Subcutaneous abdominal adipose tissue (tissue), 5 donors: ENCODE results near the gene ATXN1.

Source experiments
- H3K27ac ChIP-seq: one replicate; pipeline ENCODE4 v1.7.0; 2013; ENCODE audit warnings: low read depth, mild to moderate bottlenecking, inconsistent platforms, low read length, moderate library complexity
- H3K27me3 ChIP-seq, 5 donors: one replicate each; pipeline ENCODE4 v1.7.0; 2013; ENCODE audit warnings: low read length in 5 of 5, inconsistent platforms in 1 of 5; ENCODE audit not compliant: control insufficient read depth in 5 of 5, insufficient read depth in 4 of 5
- H3K36me3 ChIP-seq, 5 donors: one replicate each; pipeline ENCODE4 v1.7.0; 2013; ENCODE audit warnings: low read length in 5 of 5; ENCODE audit not compliant: control insufficient read depth in 5 of 5, insufficient read depth in 5 of 5
- H3K4me1 ChIP-seq, 5 donors: one replicate each; pipeline ENCODE4 v1.7.0; 2013; ENCODE audit warnings: low read length in 5 of 5, mild to moderate bottlenecking in 3 of 5, moderate library complexity in 1 of 5; ENCODE audit not compliant: control insufficient read depth in 5 of 5, insufficient read depth in 5 of 5
- H3K4me3 ChIP-seq, 5 donors: one replicate each; pipeline ENCODE4 v1.7.0; 2013; ENCODE audit warnings: low read length in 5 of 5, low read depth in 1 of 5
- H3K9ac ChIP-seq, 5 donors: one replicate each; pipeline ENCODE4 v1.7.0; 2013; ENCODE audit warnings: low read length in 5 of 5, mild to moderate bottlenecking in 4 of 5, moderate library complexity in 3 of 5
- H3K9me3 ChIP-seq, 5 donors: one replicate each; pipeline ENCODE4 v1.7.0; 2013; ENCODE audit warnings: low read length in 5 of 5; ENCODE audit not compliant: control insufficient read depth in 5 of 5
- donor health status: healthy.
- donor health status: healthy.
- donor health status: healthy.
- donor health status: healthy.
- donor health status: healthy.

ATXN1 gene

DNA sequence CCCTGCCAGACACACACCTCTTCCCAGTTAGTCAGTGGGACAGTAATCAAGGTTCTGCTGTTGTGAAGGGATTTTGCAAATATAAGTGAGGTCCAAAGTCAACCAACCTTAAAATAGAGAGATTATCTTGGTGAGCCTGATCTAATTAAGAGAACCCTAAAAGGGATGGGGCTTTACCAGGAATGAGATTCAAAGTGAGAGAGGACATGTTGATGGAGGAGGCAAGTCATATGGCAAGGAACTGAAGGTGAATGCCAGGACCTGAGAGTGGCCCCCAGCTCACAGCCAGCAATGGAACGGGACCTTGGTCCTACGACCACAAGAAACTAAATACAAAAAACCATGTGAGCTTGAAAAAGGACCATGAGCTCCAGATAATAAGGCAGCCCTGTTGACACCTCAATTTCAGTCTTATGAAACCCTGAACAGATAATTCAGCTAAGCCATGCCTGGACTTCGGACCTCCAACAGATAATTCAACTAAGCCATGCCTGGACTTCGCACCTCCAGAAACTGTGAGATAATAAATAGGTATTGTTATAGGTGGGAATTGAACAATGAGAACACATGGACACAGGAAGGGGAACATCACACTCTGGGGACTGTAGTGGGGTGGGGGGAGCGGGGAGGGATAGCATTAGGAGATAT lies 269.5 kb downstream of the ATXN1 start:
- no peaks in the 10 kb centered on the region for H3K4me1 ChIP-seq
- no peaks in the 10 kb centered on the region for H3K9me3 ChIP-seq
- no peaks in the 10 kb centered on the region for H3K27me3 ChIP-seq
- no peak overlapping the region for H3K9ac ChIP-seq
- H3K36me3 ChIP-seq = no peaks in the 10 kb centered on the region
- H3K4me3 ChIP-seq = no peak overlapping the region
- no peak overlapping the region for H3K27ac ChIP-seq

DNA sequence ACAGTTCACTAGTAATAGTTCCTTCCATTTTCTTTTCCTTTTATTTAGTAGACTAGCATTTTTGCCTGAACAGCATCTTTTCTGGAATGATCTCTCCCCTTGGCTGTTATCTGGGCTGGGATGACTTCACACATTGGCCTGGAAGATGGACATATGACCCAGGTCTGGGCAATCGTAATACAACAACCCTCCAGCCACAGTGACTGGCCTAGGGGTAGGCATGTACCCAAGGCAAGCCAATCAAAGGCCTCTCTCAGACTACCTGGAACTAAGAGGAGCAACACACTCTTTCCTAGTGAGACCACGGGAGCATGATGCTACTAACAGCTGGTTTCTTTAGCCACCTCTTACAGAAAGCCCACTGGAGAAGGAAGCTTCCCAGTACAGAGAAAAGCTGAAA lies 270.6 kb downstream of the ATXN1 start:
- H3K9ac ChIP-seq = no peak overlapping the region
- no peaks in the 10 kb centered on the region for H3K27me3 ChIP-seq
- no peak overlapping the region for H3K4me3 ChIP-seq
- no peaks in the 10 kb centered on the region for H3K4me1 ChIP-seq
- H3K9me3 ChIP-seq = no peaks in the 10 kb centered on the region
- H3K27ac ChIP-seq = no peak overlapping the region
- peaks cover 0 to 2% (median 0%) of the 10 kb centered on the region in 5 donors for H3K36me3 ChIP-seq

DNA sequence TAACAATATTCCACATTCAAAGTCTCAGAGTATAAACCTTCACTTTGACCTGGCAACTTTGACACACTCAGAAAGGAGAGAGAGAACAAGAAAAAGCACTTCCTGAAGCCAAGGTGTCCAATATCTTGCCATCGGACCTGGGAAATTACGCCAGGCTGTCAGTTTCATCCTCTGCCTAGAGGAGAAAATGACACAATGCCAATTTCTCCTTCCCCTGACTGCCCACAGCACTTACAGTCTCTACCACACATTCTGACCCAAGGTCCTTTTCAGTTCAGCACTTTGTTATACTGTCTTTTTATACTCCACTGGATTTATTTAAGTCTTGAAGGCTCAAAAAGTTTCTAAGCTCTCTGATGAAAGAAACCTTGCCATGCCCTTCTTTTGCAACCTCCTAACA lies 272.4 kb downstream of the ATXN1 start:
- no peak overlapping the region for H3K9ac ChIP-seq

DNA sequence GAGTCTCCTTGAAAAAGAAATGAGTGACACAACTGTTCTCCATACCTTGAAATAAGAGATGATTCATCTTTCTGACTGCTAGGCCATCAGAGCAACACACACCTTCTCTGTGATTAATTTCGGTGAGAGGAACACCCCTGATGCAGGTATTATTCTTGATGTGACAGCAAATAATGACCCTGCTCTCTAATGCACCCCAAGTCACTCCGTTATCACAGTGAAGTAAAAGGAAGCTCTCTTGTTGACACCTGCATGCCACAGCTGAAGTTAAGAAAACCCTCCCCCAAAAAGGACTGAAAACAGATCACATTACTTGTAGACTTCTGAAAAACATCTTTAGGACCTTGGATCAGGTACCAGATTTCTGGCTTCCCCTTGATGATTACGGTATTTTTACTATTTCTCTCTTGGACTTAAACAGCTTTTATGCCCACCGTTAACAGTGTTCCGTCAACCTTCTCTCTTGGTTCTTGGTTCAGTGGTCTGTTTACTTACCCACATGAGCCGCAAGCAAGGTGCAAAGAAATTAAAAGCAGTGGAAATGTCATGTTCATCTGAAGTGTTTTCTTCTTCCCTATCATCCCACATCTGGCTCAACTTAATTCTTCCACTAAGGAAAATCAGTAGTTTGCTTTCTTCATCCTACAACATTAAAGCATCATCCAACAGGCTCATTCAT lies 273.1 kb downstream of the ATXN1 start:
- Histone ChIP-seq H3K27ac (no peak overlapping the region), H3K36me3 (peaks cover 1 to 12% (median 9%) of the 10 kb centered on the region in 5 donors), H3K4me3 (no peak overlapping the region), H3K9ac (no peak overlapping the region), H3K27me3 (no peaks in the 10 kb centered on the region), H3K4me1 (no peaks in the 10 kb centered on the region), H3K9me3 (peaks cover 0 to 4% (median 2%) of the 10 kb centered on the region in 5 donors)

More for the DNA sequence above, 272.4 kb downstream of the ATXN1 start:
- H3K4me3 ChIP-seq = no peak overlapping the region
- H3K27ac ChIP-seq = no peak overlapping the region
- peaks cover 0 to 10% (median 8%) of the 10 kb centered on the region in 5 donors for H3K36me3 ChIP-seq
- H3K4me1 ChIP-seq = no peaks in the 10 kb centered on the region
- no peaks in the 10 kb centered on the region for H3K27me3 ChIP-seq
- no peaks in the 10 kb centered on the region for H3K9me3 ChIP-seq

DNA sequence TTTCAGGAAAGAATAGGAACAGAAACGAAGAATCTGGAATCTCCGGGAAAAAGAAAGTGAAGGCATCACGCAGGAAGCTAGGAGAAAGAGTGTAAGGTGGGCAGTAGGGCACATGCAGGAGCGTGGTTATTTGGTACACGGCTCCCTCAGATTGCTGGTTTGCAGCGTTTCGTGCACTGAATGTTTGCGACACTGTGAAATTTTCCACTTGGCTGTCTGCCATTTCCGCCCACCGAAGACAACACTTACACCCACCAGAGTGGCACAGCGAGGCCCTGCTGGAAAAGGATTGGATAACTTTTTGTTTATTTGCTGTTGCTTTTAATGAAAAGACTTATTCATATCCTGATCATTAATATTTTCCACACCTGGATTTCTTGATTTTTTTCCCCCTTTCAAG lies 274.6 kb downstream of the ATXN1 start:
- Histone ChIP-seq H3K9me3 (peaks cover 2 to 13% (median 9%) of the 10 kb centered on the region in 5 donors), H3K4me3 (no peak overlapping the region)

DNA sequence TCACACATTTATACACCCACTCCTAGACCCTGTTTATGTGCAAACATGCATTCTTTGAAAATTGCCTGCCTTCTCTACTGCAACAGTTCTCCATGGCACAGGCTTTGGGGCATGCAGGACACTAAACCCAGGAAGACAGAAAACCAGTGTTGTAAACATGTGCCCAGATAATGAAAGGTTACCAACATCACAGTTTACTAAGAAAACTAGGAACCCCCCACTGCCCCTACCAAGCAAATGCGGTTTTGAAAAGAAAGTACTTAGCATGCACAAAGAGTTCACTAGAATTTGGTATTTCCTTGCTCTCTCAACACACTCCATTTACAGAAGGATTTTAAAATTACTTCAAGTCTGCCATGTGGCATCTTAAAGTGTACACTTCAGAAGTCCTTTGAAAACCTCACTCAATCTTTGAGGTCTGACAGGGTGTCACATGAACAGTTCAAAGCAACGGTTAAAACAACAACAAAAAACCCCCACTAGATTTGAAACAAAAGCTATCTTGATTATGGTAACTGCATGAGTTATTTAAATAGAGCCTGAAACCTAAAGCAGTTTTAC lies 277.9 kb downstream of the ATXN1 start:
- H3K27ac ChIP-seq = no peak overlapping the region
- H3K9ac ChIP-seq = no peak overlapping the region
- no peaks in the 10 kb centered on the region for H3K27me3 ChIP-seq
- no peak overlapping the region for H3K4me3 ChIP-seq
- peaks cover 4 to 20% (median 10%) of the 10 kb centered on the region in 5 donors for H3K36me3 ChIP-seq
- peaks cover 2 to 13% (median 9%) of the 10 kb centered on the region in 5 donors for H3K9me3 ChIP-seq
- H3K4me1 ChIP-seq = no peaks in the 10 kb centered on the region

More for the DNA sequence above, 274.6 kb downstream of the ATXN1 start:
- Histone ChIP-seq H3K27me3 (no peaks in the 10 kb centered on the region), H3K27ac (no peak overlapping the region), H3K4me1 (no peaks in the 10 kb centered on the region), H3K9ac (no peak overlapping the region), H3K36me3 (peaks cover 4 to 20% (median 10%) of the 10 kb centered on the region in 5 donors)

DNA sequence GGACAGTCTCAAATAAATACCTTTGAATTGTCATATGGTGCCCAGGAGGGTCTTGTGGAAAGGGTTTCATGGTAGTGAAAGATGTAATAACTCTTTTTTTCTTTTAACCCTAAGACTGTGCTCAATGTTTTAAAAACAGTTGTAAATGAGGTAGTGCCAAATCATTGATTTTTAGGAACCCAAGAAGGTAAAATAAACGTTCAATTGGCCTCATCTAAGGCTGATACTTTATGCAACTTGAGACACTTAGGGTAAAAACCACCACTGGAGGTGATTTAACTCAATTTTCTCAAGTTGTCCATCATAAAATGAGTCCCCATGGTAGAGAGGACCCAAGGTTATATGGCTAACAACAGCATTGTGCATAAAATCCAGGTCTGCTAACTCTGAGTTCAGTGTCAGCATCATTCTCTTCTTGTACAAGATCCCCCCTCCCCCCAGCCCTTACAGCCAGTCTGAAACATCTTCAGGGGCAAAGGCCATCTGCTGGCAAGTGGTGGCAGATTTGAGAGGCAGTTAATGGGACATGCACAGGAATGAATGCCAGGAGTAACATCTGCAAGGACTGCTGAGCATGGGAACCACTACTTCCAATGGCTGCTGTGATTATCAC lies 278.5 kb downstream of the ATXN1 start:
- Histone ChIP-seq H3K27ac (no peak overlapping the region), H3K9ac (no peak overlapping the region), H3K9me3 (peaks cover 2 to 13% (median 9%) of the 10 kb centered on the region in 5 donors), H3K4me3 (no peak overlapping the region), H3K4me1 (peaks cover 0 to 2% (median 0%) of the 10 kb centered on the region in 5 donors), H3K27me3 (no peaks in the 10 kb centered on the region), H3K36me3 (peaks cover 4 to 20% (median 10%) of the 10 kb centered on the region in 5 donors)

DNA sequence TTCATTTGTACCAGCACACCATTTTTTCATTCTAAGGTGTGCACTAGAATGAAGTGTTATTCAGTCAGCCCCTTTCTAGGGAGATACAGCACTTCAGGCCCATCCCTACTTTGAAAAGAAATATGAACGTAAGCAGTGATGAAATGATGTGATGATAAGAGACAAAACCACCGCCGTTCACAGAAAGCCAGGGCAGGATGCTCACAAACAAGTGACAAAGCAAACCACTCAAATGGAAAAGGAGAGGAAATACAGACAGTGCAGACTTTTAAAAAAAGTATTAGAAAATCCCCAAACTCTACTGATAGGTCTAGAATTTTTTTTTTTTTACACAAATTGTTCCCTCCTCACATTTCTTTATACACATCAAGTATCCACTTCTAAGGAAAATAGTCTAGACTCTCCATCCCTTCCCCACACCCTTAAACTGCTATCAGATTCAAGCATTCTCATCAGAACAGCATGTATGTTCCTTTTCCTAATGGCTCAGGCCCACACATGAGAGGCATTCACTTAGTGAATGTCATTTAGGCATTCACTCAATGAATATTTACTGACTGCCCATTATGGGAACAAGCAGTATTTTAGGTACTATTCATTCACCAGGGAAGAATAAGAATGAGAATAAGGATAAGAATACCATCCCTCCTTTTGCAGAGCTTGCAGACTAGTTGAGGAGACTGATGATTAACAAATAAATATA lies 279.4 kb downstream of the ATXN1 start:
- Histone ChIP-seq H3K9me3 (peaks cover 2 to 13% (median 9%) of the 10 kb centered on the region in 5 donors), H3K27ac (no peak overlapping the region), H3K36me3 (peaks cover 4 to 20% (median 10%) of the 10 kb centered on the region in 5 donors), H3K4me3 (no peak overlapping the region), H3K4me1 (peaks cover 0 to 5% (median 0%) of the 10 kb centered on the region in 5 donors), H3K27me3 (no peaks in the 10 kb centered on the region), H3K9ac (no peak overlapping the region)

DNA sequence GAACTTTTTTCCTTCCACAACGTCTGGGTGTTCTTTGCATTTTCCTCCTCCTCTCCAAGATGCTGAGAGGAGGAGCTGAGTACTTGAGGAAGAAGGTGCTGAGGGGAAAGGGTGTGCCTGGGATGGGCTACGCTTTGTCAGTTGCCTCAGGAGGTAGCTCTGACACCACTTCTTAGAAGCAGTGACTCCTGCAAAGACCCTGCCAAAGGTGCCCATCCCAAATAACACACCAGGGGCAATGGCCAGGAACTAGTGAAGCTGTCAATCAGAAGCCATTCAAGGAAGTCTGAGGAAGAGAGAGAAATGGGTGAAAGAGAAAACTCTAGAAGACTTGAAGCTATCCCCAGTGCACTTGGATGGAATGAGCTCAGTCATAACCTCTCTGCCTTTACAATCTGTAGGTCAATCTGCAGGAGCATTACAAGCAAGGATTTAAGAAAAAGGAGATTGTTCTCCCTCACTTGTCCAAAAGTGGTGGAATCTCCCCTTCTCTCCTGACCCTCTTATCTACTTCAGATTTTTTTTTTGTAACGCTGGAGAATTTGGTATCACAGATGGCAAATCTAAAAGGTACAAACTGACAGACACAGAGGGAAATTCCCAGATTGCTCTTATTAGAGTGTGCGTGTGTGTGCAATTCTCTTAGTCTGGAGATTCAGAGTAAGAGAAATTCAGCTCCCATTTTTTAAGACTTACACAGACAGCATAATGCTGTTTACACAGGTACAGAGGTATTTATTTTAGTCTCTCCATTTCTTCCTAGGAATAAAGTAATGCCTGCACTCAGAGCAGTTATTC lies 280.3 kb downstream of the ATXN1 start:
- no peak overlapping the region for H3K4me3 ChIP-seq
- H3K9me3 ChIP-seq = peaks cover 2 to 13% (median 9%) of the 10 kb centered on the region in 5 donors
- peaks cover 4 to 20% (median 10%) of the 10 kb centered on the region in 5 donors for H3K36me3 ChIP-seq
- H3K9ac ChIP-seq = no peak overlapping the region
- no peaks in the 10 kb centered on the region for H3K27me3 ChIP-seq
- H3K27ac ChIP-seq = no peak overlapping the region
- peaks cover 0 to 5% (median 0%) of the 10 kb centered on the region in 5 donors for H3K4me1 ChIP-seq
